IMR-90 (cell line): ENCODE results near the gene SLC4A5. TPM values are rescaled to one million over a fixed set of nuclear protein-coding genes. Genes with fewer than 3 reads are reported as not detected.

ENCODE experiments used
- ATAC-seq: fragments of 200-7000 bp; cut with Tn5 transposase; 2 replicates; pipeline ENCODE4 v1.9.1; 2020; ENCODE audit warnings: low read depth, mild to moderate bottlenecking, moderate library complexity
- BruUV-seq: library from RNA; stranded (reverse); fragments of 400-500 nt; replicated peaks from 2 replicates; lab custom pipeline; 2021; lab: Mats Ljungman, UMichigan
- CTCF ChIA-PET: fragments of 300-600 bp; formaldehyde crosslinking; extraction: SDS; loops from one replicate; lab custom pipeline; 2021; ENCODE audit warnings: antibody characterized with exemption; lab: Yijun Ruan, JAX
- POLR2A ChIA-PET: fragments of 300-600 bp; sonication (Branson Sonifier 250); formaldehyde crosslinking; loops from one replicate; lab custom pipeline; 2022; ENCODE audit warnings: antibody characterized with exemption; ENCODE audit not compliant: unreplicated experiment; lab: Charles Lee
- DNase-seq: peaks from one replicate; pipeline ENCODE4 v3.0.0; 2013
- H2AFZ ChIP-seq: replicated peaks from 2 replicates; pipeline ENCODE3; 2013; ENCODE audit warnings: low read length, mild to moderate bottlenecking; ENCODE audit not compliant: poor library complexity
- H2AK5ac ChIP-seq: 2 replicates; pipeline ENCODE4 v1.6.1; 2013; ENCODE audit warnings: low read depth, low read length, inconsistent platforms
- H2AK9ac ChIP-seq: replicated peaks from 2 replicates; pipeline ENCODE3; 2013; ENCODE audit warnings: mild to moderate bottlenecking, low read depth, low read length, moderate library complexity; ENCODE audit not compliant: poor library complexity
- H2BK120ac ChIP-seq: 2 replicates; pipeline ENCODE4 v1.6.1; 2013; ENCODE audit warnings: low read depth, low read length, inconsistent platforms
- H2BK15ac ChIP-seq: 3 replicates; pipeline ENCODE4 v1.6.1; 2013; ENCODE audit warnings: low read depth, low read length, inconsistent platforms
- H2BK20ac ChIP-seq: 2 replicates; pipeline ENCODE4 v1.6.1; 2013; ENCODE audit warnings: low read depth, mild to moderate bottlenecking, inconsistent platforms, low read length, moderate library complexity
- H2BK5ac ChIP-seq: 2 replicates; pipeline ENCODE4 v1.6.1; 2013; ENCODE audit warnings: mild to moderate bottlenecking, low read depth, low read length, inconsistent platforms; ENCODE audit not compliant: poor library complexity, severe bottlenecking
- H3K14ac ChIP-seq: replicated peaks from 2 replicates; pipeline ENCODE4 v1.6.1; 2013; ENCODE audit warnings: low read depth, low read length, inconsistent platforms
- H3K18ac ChIP-seq: 2 replicates; pipeline ENCODE4 v1.6.1; 2013; ENCODE audit warnings: low read depth, low read length, control low read depth
- H3K23ac ChIP-seq: 2 replicates; pipeline ENCODE4 v1.6.1; 2013; ENCODE audit warnings: low read depth, low read length, inconsistent platforms
- H3K27ac ChIP-seq: 2 replicates; pipeline ENCODE4 v1.5.1; 2013; ENCODE audit warnings: mild to moderate bottlenecking, control low read depth, low read length; ENCODE audit not compliant: insufficient read depth
- H3K27me3 ChIP-seq: 2 replicates; pipeline ENCODE4 v1.6.1; 2013; ENCODE audit warnings: low read length; ENCODE audit not compliant: control insufficient read depth, insufficient read depth
- H3K36me3 ChIP-seq: 2 replicates; pipeline ENCODE4 v1.6.1; 2013; ENCODE audit warnings: low read length, mixed read lengths; ENCODE audit not compliant: control insufficient read depth, insufficient read depth
- H3K4ac ChIP-seq: 2 replicates; pipeline ENCODE4 v1.6.1; 2013; ENCODE audit warnings: low read depth, low read length, inconsistent platforms
- H3K4me1 ChIP-seq: 2 replicates; pipeline ENCODE4 v1.6.1; 2013; ENCODE audit warnings: low read length, mixed read lengths; ENCODE audit not compliant: control insufficient read depth, insufficient read depth
- H3K4me2 ChIP-seq: 2 replicates; pipeline ENCODE4 v1.6.1; 2013; ENCODE audit warnings: low read depth, mild to moderate bottlenecking, control low read depth, low read length, moderate library complexity
- H3K4me3 ChIP-seq: 2 replicates; pipeline ENCODE4 v1.5.1; 2013; ENCODE audit warnings: low read depth, mild to moderate bottlenecking, control low read depth, low read length, moderate library complexity; ENCODE audit not compliant: insufficient read depth
- H3K56ac ChIP-seq: 2 replicates; pipeline ENCODE4 v1.6.1; 2013; ENCODE audit warnings: low read length, inconsistent platforms; ENCODE audit not compliant: insufficient read depth; ENCODE audit errors: extremely low read depth
- H3K79me1 ChIP-seq, 2 experiments: 2 replicates each; pipeline ENCODE4 v1.6.1; 2013; ENCODE audit warnings: low read length in 2 of 2, inconsistent platforms in 1 of 2, low read depth in 1 of 2
- H3K9ac ChIP-seq: 2 replicates; pipeline ENCODE4 v1.6.1; 2013; ENCODE audit warnings: low read depth, low read length, control low read depth
- H3K9me1 ChIP-seq: 2 replicates; pipeline ENCODE4 v1.6.1; 2013; ENCODE audit warnings: low read length, inconsistent platforms; ENCODE audit not compliant: insufficient read depth
- H3K9me3 ChIP-seq: 2 replicates; pipeline ENCODE4 v1.6.1; 2013; ENCODE audit warnings: low read length; ENCODE audit not compliant: control insufficient read depth, insufficient read depth
- H4K20me1 ChIP-seq: 2 replicates; pipeline ENCODE4 v1.6.1; 2013; ENCODE audit warnings: low read length, inconsistent platforms; ENCODE audit not compliant: insufficient read depth
- H4K5ac ChIP-seq: 2 replicates; pipeline ENCODE4 v1.6.1; 2013; ENCODE audit warnings: mild to moderate bottlenecking, low read depth, low read length, control low read depth
- H4K8ac ChIP-seq, 2 experiments: 2 replicates each; pipeline ENCODE4 v1.6.1; 2013; ENCODE audit warnings: low read depth in 2 of 2, low read length in 2 of 2, control low read depth in 1 of 2, inconsistent platforms in 1 of 2
- H4K91ac ChIP-seq: 2 replicates; pipeline ENCODE4 v1.6.1; 2013; ENCODE audit warnings: low read depth, low read length, inconsistent platforms; ENCODE audit not compliant: insufficient read depth
- BHLHE40 ChIP-seq: fragments of 150-350 bp; IDR thresholded peaks from 2 replicates; pipeline ENCODE4 v1.6.1; 2016; ENCODE audit warnings: mild to moderate bottlenecking, low read depth, low read length
- CHD1 ChIP-seq: IDR thresholded peaks from 2 replicates; pipeline ENCODE4 v1.6.1; 2012; ENCODE audit warnings: low read depth, low read length, improper control_type of control experiment
- FOS ChIP-seq: fragments of 150-350 bp; IDR thresholded peaks from 2 replicates; pipeline ENCODE4 v1.6.1; 2016; ENCODE audit warnings: low read depth, low read length
- MAFK ChIP-seq: IDR thresholded peaks from 2 replicates; pipeline ENCODE4 v1.6.1; 2012; ENCODE audit warnings: low read depth, low read length, improper control_type of control experiment
- MAZ ChIP-seq: IDR thresholded peaks from 2 replicates; pipeline ENCODE4 v1.6.1; 2012; ENCODE audit warnings: low read depth, mild to moderate bottlenecking, low read length, improper control_type of control experiment, moderate library complexity, borderline replicate concordance
- MXI1 ChIP-seq: IDR thresholded peaks from 2 replicates; pipeline ENCODE4 v1.6.1; 2012; ENCODE audit warnings: low read depth, mild to moderate bottlenecking, low read length, moderate library complexity, borderline replicate concordance
- NFE2L2 ChIP-seq: fragments of 150-350 bp; IDR thresholded peaks from 2 replicates; pipeline ENCODE4 v1.6.1; 2016; ENCODE audit warnings: low read depth, mild to moderate bottlenecking, low read length
- POLR2A ChIP-seq: IDR thresholded peaks from 2 replicates; pipeline ENCODE4 v1.6.1; 2012; ENCODE audit warnings: mild to moderate bottlenecking, low read depth, low read length
- RAD21 ChIP-seq: IDR thresholded peaks from 2 replicates; pipeline ENCODE4 v1.6.1; 2012; ENCODE audit warnings: low read length, improper control_type of control experiment
- RFX5 ChIP-seq: IDR thresholded peaks from 2 replicates; pipeline ENCODE4 v1.8.0; 2012; ENCODE audit warnings: low read depth, mild to moderate bottlenecking, low read length, moderate library complexity
- SMC3 ChIP-seq: fragments of 150-350 bp; IDR thresholded peaks from 2 replicates; pipeline ENCODE4 v1.6.1; 2016; ENCODE audit warnings: low read depth, mild to moderate bottlenecking, antibody characterized with exemption, low read length, moderate library complexity
- WGBS, 2 experiments: methylation state at CpG; one replicate each; pipeline versions ENCODE4 v1.1.5 to v1.1.7; 2013; ENCODE audit warnings: missing lambda C conversion rate in 2 of 2; ENCODE audit not compliant: insufficient read length in 1 of 2; ENCODE audit errors: extremely low coverage in 2 of 2; 5-methylcytosine and 5-hydroxymethylcytosine counted together
- dilution Hi-C: fragments of 300-500 bp; cut with HindIII; formaldehyde crosslinking; loops from one replicate; pipeline ENCODE4 v1.14.3; 2018; ENCODE audit warnings: low sequenced_read_pairs; ENCODE audit not compliant: unreplicated experiment
- in situ Hi-C: fragments of 300-500 bp; cut with MboI; formaldehyde crosslinking; loops from 3 replicates; pipeline ENCODE4 v1.14.3; 2019; ENCODE audit warnings: low sequenced_read_pairs, inconsistent platforms, mixed read lengths
- intact Hi-C: fragments of 100-400 bp; cut with micrococcal nuclease; formaldehyde crosslinking; loops from 2 replicates; pipeline ENCODE4 v1.10.0; 2022
- polyA plus RNA-seq, 3 experiments: library from polyadenylated mRNA; depleted of rRNA; stranded (reverse); fragments of >200 nt; gene quantifications; 2 replicates each; pipeline ENCODE4 v1.2.3, GENCODE V29; 2012; ENCODE audit warnings: low replicate concordance in 1 of 3
- total RNA-seq: library from RNA; depleted of rRNA; stranded (reverse); fragments of >200 nt; gene quantifications from 2 replicates; pipeline ENCODE4 v1.2.3, GENCODE V29; 2012
- TF ChIP-seq, protein P1 (sequence below): fragments of 150-350 bp; IDR thresholded peaks from 2 replicates; pipeline ENCODE4 v1.6.1; 2017; ENCODE audit warnings: mild to moderate bottlenecking, antibody characterized with exemption, low read length, low read depth
- TF ChIP-seq, protein P2 (sequence below): conservative IDR thresholded peaks from 2 replicates; pipeline ENCODE4 v1.5.1; 2012; ENCODE audit warnings: mild to moderate bottlenecking, low read depth, low read length, improper control_type of control experiment

The SLC4A5 gene
- total and polyA plus RNA-seq, 2 of the 4 experiments (the other 2 are of a cell fraction) = 0.18 to 0.22 TPM

GRCh38 chr2:74314107-74314506, 29.1 kb downstream of the SLC4A5 start:
- intact Hi-C loops = no loop called here

More at GRCh38 chr2:74314107-74314506, 29.1 kb downstream of the SLC4A5 start:
- Histone ChIP-seq H3K4me3 (no peak overlapping the region), H3K4me1 (no peaks in the 10 kb centered on the region), H3K9me3 (no peaks in the 10 kb centered on the region), H3K9me1 (no peaks in the 10 kb centered on the region), H3K9ac (no peak overlapping the region), H4K20me1 (no peaks in the 10 kb centered on the region), H3K4ac (no peak overlapping the region), H3K79me1 (no peaks in the 10 kb centered on the region), H3K27ac (no peak overlapping the region), H3K4me2 (no peak overlapping the region), H3K36me3 (no peaks in the 10 kb centered on the region), H2AK5ac (no peak overlapping the region), H3K14ac (no peak overlapping the region), H3K18ac (no peak overlapping the region), H2BK120ac (no peak overlapping the region), H3K56ac (no peak overlapping the region), H3K23ac (no peak overlapping the region), H2BK20ac (no peak overlapping the region), H3K27me3 (peaks cover 19% of the 10 kb centered on the region), H2AK9ac (no peak overlapping the region), H2BK15ac (no peak overlapping the region), H4K5ac (no peak overlapping the region), H4K8ac (no peak overlapping the region), H2AFZ (no peak overlapping the region), H2BK5ac (no peak overlapping the region), H4K91ac (no peak overlapping the region)
- TF ChIP-seq POLR2A = no peak
- no peak for TF ChIP-seq FOS
- no peak for TF ChIP-seq BHLHE40
- TF ChIP-seq RAD21 = no peak
- no peak for TF ChIP-seq CHD1
- TF ChIP-seq, protein P1, sequence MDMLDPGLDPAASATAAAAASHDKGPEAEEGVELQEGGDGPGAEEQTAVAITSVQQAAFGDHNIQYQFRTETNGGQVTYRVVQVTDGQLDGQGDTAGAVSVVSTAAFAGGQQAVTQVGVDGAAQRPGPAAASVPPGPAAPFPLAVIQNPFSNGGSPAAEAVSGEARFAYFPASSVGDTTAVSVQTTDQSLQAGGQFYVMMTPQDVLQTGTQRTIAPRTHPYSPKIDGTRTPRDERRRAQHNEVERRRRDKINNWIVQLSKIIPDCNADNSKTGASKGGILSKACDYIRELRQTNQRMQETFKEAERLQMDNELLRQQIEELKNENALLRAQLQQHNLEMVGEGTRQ = no peak
- no peak for TF ChIP-seq NFE2L2
- TF ChIP-seq MAZ = no peak
- no peak for TF ChIP-seq RFX5
- TF ChIP-seq MXI1 = no peak
- no peak for TF ChIP-seq MAFK
- TF ChIP-seq, protein P2, sequence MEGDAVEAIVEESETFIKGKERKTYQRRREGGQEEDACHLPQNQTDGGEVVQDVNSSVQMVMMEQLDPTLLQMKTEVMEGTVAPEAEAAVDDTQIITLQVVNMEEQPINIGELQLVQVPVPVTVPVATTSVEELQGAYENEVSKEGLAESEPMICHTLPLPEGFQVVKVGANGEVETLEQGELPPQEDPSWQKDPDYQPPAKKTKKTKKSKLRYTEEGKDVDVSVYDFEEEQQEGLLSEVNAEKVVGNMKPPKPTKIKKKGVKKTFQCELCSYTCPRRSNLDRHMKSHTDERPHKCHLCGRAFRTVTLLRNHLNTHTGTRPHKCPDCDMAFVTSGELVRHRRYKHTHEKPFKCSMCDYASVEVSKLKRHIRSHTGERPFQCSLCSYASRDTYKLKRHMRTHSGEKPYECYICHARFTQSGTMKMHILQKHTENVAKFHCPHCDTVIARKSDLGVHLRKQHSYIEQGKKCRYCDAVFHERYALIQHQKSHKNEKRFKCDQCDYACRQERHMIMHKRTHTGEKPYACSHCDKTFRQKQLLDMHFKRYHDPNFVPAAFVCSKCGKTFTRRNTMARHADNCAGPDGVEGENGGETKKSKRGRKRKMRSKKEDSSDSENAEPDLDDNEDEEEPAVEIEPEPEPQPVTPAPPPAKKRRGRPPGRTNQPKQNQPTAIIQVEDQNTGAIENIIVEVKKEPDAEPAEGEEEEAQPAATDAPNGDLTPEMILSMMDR = no peak
- no peak for TF ChIP-seq SMC3
- BruUV-seq = no TSS peak
- CTCF ChIA-PET = interaction anchor here (1.9 kb wide), 1 partner anchor 21 kb away, joined by 5 read pairs; no protein-coding TSS in a partner anchor
- POLR2A ChIA-PET = no interaction called here
- in situ Hi-C loops (no loop called here), dilution Hi-C loops (no loop called here)
- no CpG with 5 or more reads among the region's 5 CpGs for WGBS, 2 experiments
- no peak for ATAC-seq
- no peak for DNase-seq
